ENCODE results near the gene POLR3E. TPM values are rescaled to one million over a fixed set of nuclear protein-coding genes. Genes with fewer than 3 reads are reported as not detected.
A peak's percentile ranks its signal among the peaks of the same experiment; 100 is the strongest.
"Not testable (repeated sequence)": the region's sequence is repeated elsewhere in the genome, so short reads cannot be mapped to it uniquely, and the experiment has no call there.

POLR3E gene
- total and polyA plus RNA-seq, 5 donors from 2014 or later, result 10.2 to 249 (median 16.2) TPM

- H3K27me3 Mint-ChIP-seq, result no peaks in the 10 kb centered on the region
- H3K9me3 Mint-ChIP-seq, result peaks cover 0 to 20% (median 7%) of the 10 kb centered on the region in 7 donors
- Histone ChIP-seq H3K27me3 (ENCODE audit: control insufficient read depth, insufficient read depth, low read length) (no peaks in the 10 kb centered on the region), H3K9me3 (ENCODE audit: control insufficient read depth in 2 of 2, low read length in 2 of 2) (peaks cover 1 to 11% of the 10 kb centered on the region in 2 experiments), H3K36me3 (ENCODE audit: control insufficient read depth, insufficient read depth, low read length) (peaks cover 27% of the 10 kb centered on the region), H3K4me3 (ENCODE audit: low read depth, low read length) (no peak overlapping the region), H3K27ac (ENCODE audit: insufficient read depth, low read length, poor library complexity, severe bottlenecking) (no peak overlapping the region), H3K4me1 (ENCODE audit: control insufficient read depth, insufficient read depth, low read length, poor library complexity, severe bottlenecking) (no peaks in the 10 kb centered on the region)
- peaks cover 21 to 50% (median 28%) of the 10 kb centered on the region in 4 donors for H3K4me1 Mint-ChIP-seq
- H3K27ac Mint-ChIP-seq, result peak overlapping the region; percentile 16 to 68 (median 33)
- no peak overlapping the region for H3K4me3 Mint-ChIP-seq
- DNase-seq (no peak), ATAC-seq (ENCODE audit: low read depth in 2 of 2) (no peak)
- peaks cover 60% of the 10 kb centered on the region for H3K36me3 Mint-ChIP-seq
Measured at GRCh38 chr16:22342082-22342481, 44.9 kb downstream of the POLR3E start.

- Mint-ChIP-seq H3K27me3 (no peaks in the 10 kb centered on the region), H3K4me3 (peak overlapping the region in 1 of 4 donors; percentile 23)
- no peaks in the 10 kb centered on the region for H3K4me1 ChIP-seq (ENCODE audit: control insufficient read depth, insufficient read depth, low read length, poor library complexity, severe bottlenecking)
Measured at GRCh38 chr16:22346483-22346882, 49.3 kb downstream of the POLR3E start.

GRCh38 chr16:22347100-22347820, 50.1 kb downstream of the POLR3E start:
- H3K4me3 ChIP-seq (ENCODE audit: low read depth, low read length), result no peak overlapping the region
- ATAC-seq (ENCODE audit: low read depth in 2 of 2) (no peak), DNase-seq (no peak)
- Mint-ChIP-seq H3K9me3 (peaks cover 0 to 2% (median 0%) of the 10 kb centered on the region in 7 donors), H3K27ac (peak overlapping the region in 2 of 3 donors; percentile 70 to 84), H3K27me3 (no peaks in the 10 kb centered on the region), H3K36me3 (peaks cover 47% of the 10 kb centered on the region), H3K4me3 (no peak overlapping the region), H3K4me1 (peaks cover 27 to 33% (median 30%) of the 10 kb centered on the region in 4 donors)
- H3K9me3 ChIP-seq (ENCODE audit: control insufficient read depth in 2 of 2, low read length in 2 of 2), result no peaks in the 10 kb centered on the region
- H3K27ac ChIP-seq (ENCODE audit: insufficient read depth, low read length, poor library complexity, severe bottlenecking), result no peak overlapping the region
- no peaks in the 10 kb centered on the region for H3K4me1 ChIP-seq (ENCODE audit: control insufficient read depth, insufficient read depth, low read length, poor library complexity, severe bottlenecking)
- peaks cover 68% of the 10 kb centered on the region for H3K36me3 ChIP-seq (ENCODE audit: control insufficient read depth, insufficient read depth, low read length)
- H3K27me3 ChIP-seq (ENCODE audit: control insufficient read depth, insufficient read depth, low read length), result no peaks in the 10 kb centered on the region

More at GRCh38 chr16:22346483-22346882, 49.3 kb downstream of the POLR3E start:
- Mint-ChIP-seq H3K9me3 (peaks cover 0 to 2% (median 0%) of the 10 kb centered on the region in 7 donors), H3K4me1 (peaks cover 23 to 33% (median 31%) of the 10 kb centered on the region in 4 donors), H3K27ac (peak overlapping the region; percentile 33 to 70 (median 42)), H3K36me3 (peaks cover 51% of the 10 kb centered on the region)
- Histone ChIP-seq H3K4me3 (ENCODE audit: low read depth, low read length) (no peak overlapping the region), H3K36me3 (ENCODE audit: control insufficient read depth, insufficient read depth, low read length) (peaks cover 61% of the 10 kb centered on the region), H3K27me3 (ENCODE audit: control insufficient read depth, insufficient read depth, low read length) (no peaks in the 10 kb centered on the region), H3K27ac (ENCODE audit: insufficient read depth, low read length, poor library complexity, severe bottlenecking) (no peak overlapping the region), H3K9me3 (ENCODE audit: control insufficient read depth in 2 of 2, low read length in 2 of 2) (peaks cover 0 to under 1% of the 10 kb centered on the region in 2 experiments)
- DNase-seq (no peak), ATAC-seq (ENCODE audit: low read depth in 2 of 2) (no peak)

GRCh38 chr16:22348291-22348690, 51.1 kb downstream of the POLR3E start:
- Histone ChIP-seq H3K36me3 (ENCODE audit: control insufficient read depth, insufficient read depth, low read length) (peaks cover 76% of the 10 kb centered on the region), H3K4me3 (ENCODE audit: low read depth, low read length) (no peak overlapping the region), H3K9me3 (ENCODE audit: control insufficient read depth in 2 of 2, low read length in 2 of 2) (no peaks in the 10 kb centered on the region), H3K27ac (ENCODE audit: insufficient read depth, low read length, poor library complexity, severe bottlenecking) (no peak overlapping the region), H3K4me1 (ENCODE audit: control insufficient read depth, insufficient read depth, low read length, poor library complexity, severe bottlenecking) (peaks cover 7% of the 10 kb centered on the region), H3K27me3 (ENCODE audit: control insufficient read depth, insufficient read depth, low read length) (no peaks in the 10 kb centered on the region)
- ATAC-seq (ENCODE audit: low read depth in 2 of 2), result no peak
- Mint-ChIP-seq H3K36me3 (peaks cover 40% of the 10 kb centered on the region), H3K4me1 (peaks cover 24 to 36% (median 28%) of the 10 kb centered on the region in 4 donors), H3K27ac (no peak overlapping the region), H3K27me3 (no peaks in the 10 kb centered on the region), H3K4me3 (no peak overlapping the region), H3K9me3 (peaks cover 0 to 2% (median 0%) of the 10 kb centered on the region in 7 donors)
- DNase-seq, result no peak

DNA sequence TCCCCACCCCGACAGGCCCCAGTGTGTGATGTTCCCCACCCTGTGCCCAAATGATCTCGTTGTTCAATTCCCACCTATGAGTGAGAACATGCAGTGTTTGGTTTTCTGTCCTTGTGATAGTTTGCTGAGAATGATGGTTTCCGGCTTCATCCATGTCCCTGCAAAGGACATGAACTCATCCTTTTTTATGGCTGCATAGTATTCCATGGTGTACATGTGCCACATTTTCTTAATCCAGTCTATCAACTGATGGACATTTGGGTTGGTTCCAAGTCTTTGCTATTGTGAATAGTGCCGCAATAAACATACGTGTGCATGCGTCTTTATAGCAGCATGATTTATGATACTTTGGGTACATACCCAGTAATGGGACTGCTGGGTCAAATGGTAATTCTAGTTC, 53.8 kb downstream of the POLR3E start:
- H3K27me3 Mint-ChIP-seq; H3K4me3 ChIP-seq (ENCODE audit: low read depth, low read length); H3K9me3 ChIP-seq (ENCODE audit: control insufficient read depth in 2 of 2, low read length in 2 of 2); H3K4me3 Mint-ChIP-seq; ATAC-seq (ENCODE audit: low read depth in 2 of 2); DNase-seq; H3K27ac ChIP-seq (ENCODE audit: insufficient read depth, low read length, poor library complexity, severe bottlenecking); H3K9me3 Mint-ChIP-seq; H3K27me3 ChIP-seq (ENCODE audit: control insufficient read depth, insufficient read depth, low read length): not testable (repeated sequence)
- Mint-ChIP-seq H3K36me3 (peaks cover 49% of the 10 kb centered on the region), H3K4me1 (peaks cover 25 to 53% (median 40%) of the 10 kb centered on the region in 4 donors), H3K27ac (peak overlapping the region in 2 of 3 donors; percentile 64 to 94)
- H3K36me3 ChIP-seq (ENCODE audit: control insufficient read depth, insufficient read depth, low read length), result peaks cover 70% of the 10 kb centered on the region
- H3K4me1 ChIP-seq (ENCODE audit: control insufficient read depth, insufficient read depth, low read length, poor library complexity, severe bottlenecking), result peaks cover 34% of the 10 kb centered on the region

- H3K27me3 Mint-ChIP-seq, result no peaks in the 10 kb centered on the region
- ATAC-seq (ENCODE audit: low read depth in 2 of 2) (no peak), DNase-seq (no peak)
- Histone ChIP-seq H3K27me3 (ENCODE audit: control insufficient read depth, insufficient read depth, low read length) (no peaks in the 10 kb centered on the region), H3K27ac (ENCODE audit: insufficient read depth, low read length, poor library complexity, severe bottlenecking) (no peak overlapping the region), H3K4me3 (ENCODE audit: low read depth, low read length) (no peak overlapping the region), H3K36me3 (ENCODE audit: control insufficient read depth, insufficient read depth, low read length) (peaks cover 58% of the 10 kb centered on the region), H3K9me3 (ENCODE audit: control insufficient read depth in 2 of 2, low read length in 2 of 2) (no peaks in the 10 kb centered on the region), H3K4me1 (ENCODE audit: control insufficient read depth, insufficient read depth, low read length, poor library complexity, severe bottlenecking) (peaks cover 45% of the 10 kb centered on the region)
- peak overlapping the region; percentile 62 to 94 (median 64) for H3K27ac Mint-ChIP-seq
- H3K9me3 Mint-ChIP-seq, result peaks cover 0 to 1% (median 0%) of the 10 kb centered on the region in 7 donors
- peak overlapping the region in 1 of 4 donors; percentile 32 for H3K4me3 Mint-ChIP-seq
- H3K36me3 Mint-ChIP-seq, result peaks cover 42% of the 10 kb centered on the region
- peaks cover 24 to 54% (median 39%) of the 10 kb centered on the region in 4 donors for H3K4me1 Mint-ChIP-seq
Measured at GRCh38 chr16:22352140-22352539, 54.9 kb downstream of the POLR3E start.

GRCh38 chr16:22352723-22353122, 55.5 kb downstream of the POLR3E start:
- ATAC-seq (ENCODE audit: low read depth in 2 of 2), result no peak
- peak overlapping the region; percentile 53 for H3K4me3 ChIP-seq (ENCODE audit: low read depth, low read length)
- no peaks in the 10 kb centered on the region for H3K27me3 ChIP-seq (ENCODE audit: control insufficient read depth, insufficient read depth, low read length)
- Mint-ChIP-seq H3K9me3 (peaks cover 0 to 1% (median 0%) of the 10 kb centered on the region in 7 donors), H3K4me3 (no peak overlapping the region), H3K4me1 (peaks cover 29 to 60% (median 43%) of the 10 kb centered on the region in 4 donors), H3K27me3 (no peaks in the 10 kb centered on the region), H3K27ac (peak overlapping the region; percentile 43 to 84 (median 64)), H3K36me3 (peaks cover 39% of the 10 kb centered on the region)
- peak overlapping the region; percentile 8 for H3K27ac ChIP-seq (ENCODE audit: insufficient read depth, low read length, poor library complexity, severe bottlenecking)
- H3K36me3 ChIP-seq (ENCODE audit: control insufficient read depth, insufficient read depth, low read length), result peaks cover 53% of the 10 kb centered on the region
- no peak for DNase-seq
- H3K9me3 ChIP-seq (ENCODE audit: control insufficient read depth in 2 of 2, low read length in 2 of 2), result no peaks in the 10 kb centered on the region
- H3K4me1 ChIP-seq (ENCODE audit: control insufficient read depth, insufficient read depth, low read length, poor library complexity, severe bottlenecking), result peaks cover 51% of the 10 kb centered on the region

All from CD4-positive, CD25-positive, alpha-beta regulatory T cell (primary cell).